GM13976 (cell line): Measurements from ENCODE around the gene CCNL1.

ENCODE experiments used
- DNase-seq: peaks from one replicate; pipeline ENCODE4 v3.0.0; 2012; ENCODE audit warnings: low spot score
- CTCF ChIP-seq: IDR thresholded peaks from 2 replicates; pipeline ENCODE4 v1.5.1; 2012; ENCODE audit warnings: borderline replicate concordance, mild to moderate bottlenecking; ENCODE audit not compliant: insufficient read depth; ENCODE audit errors: extremely low read depth, missing control alignments, control extremely low read depth
- in situ Hi-C: fragments of 300-500 bp; cut with MboI; formaldehyde crosslinking; loops from one replicate; pipeline ENCODE4 v1.12.0; 2022; ENCODE audit warnings: low sequenced_read_pairs, mixed read lengths, inconsistent platforms; ENCODE audit not compliant: unreplicated experiment

The CCNL1 gene

GRCh38 chr3:157100608-157101396 lies 59.1 kb downstream of the CCNL1 start:
- no peak for TF ChIP-seq CTCF
- in situ Hi-C loops, result no loop called here
- no peak for DNase-seq

DNA sequence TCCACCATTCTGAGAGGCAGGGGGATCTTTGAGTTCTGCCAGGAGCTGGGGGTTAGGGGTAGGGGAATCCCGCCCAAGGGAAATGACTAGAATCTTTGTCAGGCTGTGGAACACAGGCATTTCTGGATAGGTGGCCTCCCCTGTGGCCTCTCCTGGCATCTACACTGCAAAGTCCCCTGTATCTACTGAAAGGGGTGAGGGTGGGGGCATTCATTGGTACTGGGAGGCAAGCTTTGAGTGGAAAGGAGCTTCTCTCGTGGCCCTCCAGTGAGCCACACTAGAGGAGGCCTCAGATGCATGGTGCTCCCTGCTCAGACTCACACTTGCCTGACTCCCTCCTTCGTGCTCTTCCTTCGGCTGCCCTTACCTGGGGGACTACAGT lies 59.9 kb downstream of the CCNL1 start:
- in situ Hi-C loops, result no loop called here
- no peak for TF ChIP-seq CTCF
- no peak for DNase-seq

GRCh38 chr3:157099326-157100095 lies 60.4 kb downstream of the CCNL1 start:
- no peak for TF ChIP-seq CTCF
- DNase-seq, result no peak
- in situ Hi-C loops, result loop anchor here (25.0 kb wide), 1 partner anchor 562 kb away; no protein-coding TSS in a partner anchor

DNA sequence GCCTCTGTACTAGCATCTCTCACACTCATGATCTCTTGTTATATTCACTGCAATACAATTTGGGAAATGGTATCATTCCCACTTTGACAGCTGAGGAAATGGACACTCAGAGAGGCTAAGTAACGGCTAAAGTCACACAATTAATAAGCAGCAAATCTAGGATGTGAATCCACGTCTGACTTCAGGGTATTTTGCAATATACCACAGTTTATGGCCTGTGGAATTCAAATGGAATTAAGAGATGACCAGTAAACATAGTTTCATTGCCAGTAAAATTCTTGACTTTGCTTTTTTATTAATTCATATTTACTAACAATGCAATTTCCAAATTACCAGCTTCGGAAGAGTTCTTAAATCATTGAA lies 61.1 kb downstream of the CCNL1 start:
- DNase-seq, result no peak
- TF ChIP-seq CTCF, result no peak
- in situ Hi-C loops, result loop anchor here (25.0 kb wide), 1 partner anchor 562 kb away; no protein-coding TSS in a partner anchor

GRCh38 chr3:157098121-157098822 lies 61.7 kb downstream of the CCNL1 start:
- no peak for DNase-seq
- in situ Hi-C loops, result loop anchor here (25.0 kb wide), 1 partner anchor 561 kb away; no protein-coding TSS in a partner anchor
- TF ChIP-seq CTCF, result no peak
